Subcutaneous adipose tissue (tissue), 4 donors: ENCODE data around the gene CYP11A1. TPM values are rescaled to one million over a fixed set of nuclear protein-coding genes. Genes with fewer than 3 reads are reported as not detected.

ENCODE experiments used
- CTCF ChIP-seq: fragments of 450-650 bp; IDR thresholded peaks from one replicate; pipeline ENCODE4 v1.5.1; 2016; ENCODE audit warnings: low read depth, mild to moderate bottlenecking, control low read depth, antibody characterized with exemption, moderate library complexity
- total RNA-seq, 4 donors: library from RNA; depleted of rRNA; stranded (reverse); fragments of >200 nt; gene quantifications; one replicate each; pipeline ENCODE4 v1.1.0, GENCODE V29; 2016

CYP11A1 gene
- total RNA-seq, 4 donors from 2014 or later, result 1.6 to 3.6 (median 2.5) TPM

- no peak for TF ChIP-seq CTCF
Observed at GRCh38 chr15:74326746-74327145, 40.7 kb downstream of the CYP11A1 start.

- no peak for TF ChIP-seq CTCF
Observed at GRCh38 chr15:74324714-74325113, 42.7 kb downstream of the CYP11A1 start.

GRCh38 chr15:74322558-74323180 lies 44.8 kb downstream of the CYP11A1 start:
- TF ChIP-seq CTCF, result no peak

GRCh38 chr15:74320352-74321247 lies 46.8 kb downstream of the CYP11A1 start:
- TF ChIP-seq CTCF, result no peak

- TF ChIP-seq CTCF, result no peak
Observed at GRCh38 chr15:74319596-74320351, 47.7 kb downstream of the CYP11A1 start.

- no peak for TF ChIP-seq CTCF
Observed at GRCh38 chr15:74319138-74319460, 48.3 kb downstream of the CYP11A1 start.
